Activated CD4-positive, alpha-beta T cell treated with anti-CD3 and anti-CD28 coated beads, Interleukin-2, amount 50 U/mL, for 4 hours (primary cell): ENCODE measurements around the gene SLC25A33.
"Not testable (repeated sequence)": the region's sequence is repeated elsewhere in the genome, so short reads cannot be mapped to it uniquely, and the experiment has no call there.

Experiments used
- DNase-seq, 2 experiments: peaks; one replicate each; pipeline ENCODE4 v3.0.0-alpha.2; 2020

SLC25A33 gene, protein sequence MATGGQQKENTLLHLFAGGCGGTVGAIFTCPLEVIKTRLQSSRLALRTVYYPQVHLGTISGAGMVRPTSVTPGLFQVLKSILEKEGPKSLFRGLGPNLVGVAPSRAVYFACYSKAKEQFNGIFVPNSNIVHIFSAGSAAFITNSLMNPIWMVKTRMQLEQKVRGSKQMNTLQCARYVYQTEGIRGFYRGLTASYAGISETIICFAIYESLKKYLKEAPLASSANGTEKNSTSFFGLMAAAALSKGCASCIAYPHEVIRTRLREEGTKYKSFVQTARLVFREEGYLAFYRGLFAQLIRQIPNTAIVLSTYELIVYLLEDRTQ

DNA sequence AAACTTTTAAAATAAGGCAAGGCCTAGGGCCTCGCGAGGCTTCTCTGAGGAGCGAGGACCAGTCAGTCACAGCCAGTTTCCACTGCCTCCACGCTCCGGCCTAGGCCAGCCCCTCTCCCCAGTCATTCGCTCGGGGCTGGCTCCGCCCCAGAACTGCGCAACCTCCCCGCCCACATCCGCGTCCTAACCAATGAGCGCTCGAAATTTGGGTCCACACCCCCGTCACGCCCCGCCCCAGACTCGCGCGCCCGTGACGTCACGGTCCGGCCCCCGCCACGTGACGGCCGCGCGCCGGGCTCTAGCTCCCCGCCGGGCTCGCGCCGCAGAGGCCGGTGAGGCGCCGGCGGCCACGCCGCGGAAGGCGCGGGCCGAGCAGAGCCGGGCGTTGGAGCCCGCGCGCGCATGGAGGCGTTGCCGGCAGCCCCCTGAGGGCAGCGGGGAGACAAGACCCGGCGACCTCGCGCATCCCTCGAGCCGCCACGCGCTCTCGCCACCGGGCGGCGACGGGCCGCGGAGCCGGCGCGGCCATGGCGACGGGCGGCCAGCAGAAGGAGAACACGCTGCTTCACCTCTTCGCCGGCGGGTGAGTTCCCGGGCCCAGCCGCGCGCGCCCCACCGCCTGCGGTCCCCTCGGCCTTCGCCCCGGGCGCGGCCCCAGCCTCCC, at the start of gene SLC25A33:
SLC25A33 (plus strand) TSS at position 301 of the 664 bp plus-strand sequence; CDS start at position 528, 227 bp downstream.
- peak; percentile 95 to 97 for DNase-seq

DNA sequence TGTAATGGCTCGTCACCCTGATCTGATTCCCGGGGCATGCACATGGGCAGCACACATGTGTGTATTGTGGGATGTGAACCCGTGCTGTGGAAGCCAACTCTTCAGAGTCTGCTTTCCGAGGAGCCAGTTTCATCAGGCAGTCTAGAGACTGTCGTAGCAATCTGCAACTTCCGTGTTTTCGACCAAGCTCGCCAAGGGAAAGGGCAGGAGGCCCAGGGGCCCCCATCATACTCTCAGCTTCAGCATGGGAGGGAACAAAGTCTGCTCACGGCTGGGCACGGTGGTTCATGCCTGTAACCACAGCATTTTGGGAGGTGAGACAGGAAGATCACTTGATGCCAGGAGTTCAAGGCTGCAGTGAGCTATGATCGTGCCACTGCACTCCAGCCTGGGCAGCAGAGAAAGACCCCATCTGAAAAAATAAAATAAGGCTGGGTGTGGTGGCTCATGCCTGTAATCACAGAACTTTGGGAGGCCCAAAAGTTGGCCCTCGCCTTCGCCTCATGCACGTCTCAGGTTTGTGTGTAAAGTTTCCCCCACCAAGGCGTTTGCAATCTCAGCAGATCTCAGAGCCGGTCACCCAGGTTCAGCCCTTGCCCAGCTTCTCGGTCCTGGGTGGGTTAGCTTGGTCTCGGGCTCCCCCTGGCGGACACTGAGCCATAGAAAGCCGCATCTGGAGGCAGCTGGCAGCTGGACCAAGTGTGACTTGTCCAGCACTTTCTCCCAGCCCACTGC, 48.5 kb upstream of the SLC25A33 start:
- DNase-seq: peak; percentile 80 to 83

- no peak for DNase-seq
Measured at GRCh38 chr1:9493326-9493725, 45.9 kb upstream of the SLC25A33 start.

DNA sequence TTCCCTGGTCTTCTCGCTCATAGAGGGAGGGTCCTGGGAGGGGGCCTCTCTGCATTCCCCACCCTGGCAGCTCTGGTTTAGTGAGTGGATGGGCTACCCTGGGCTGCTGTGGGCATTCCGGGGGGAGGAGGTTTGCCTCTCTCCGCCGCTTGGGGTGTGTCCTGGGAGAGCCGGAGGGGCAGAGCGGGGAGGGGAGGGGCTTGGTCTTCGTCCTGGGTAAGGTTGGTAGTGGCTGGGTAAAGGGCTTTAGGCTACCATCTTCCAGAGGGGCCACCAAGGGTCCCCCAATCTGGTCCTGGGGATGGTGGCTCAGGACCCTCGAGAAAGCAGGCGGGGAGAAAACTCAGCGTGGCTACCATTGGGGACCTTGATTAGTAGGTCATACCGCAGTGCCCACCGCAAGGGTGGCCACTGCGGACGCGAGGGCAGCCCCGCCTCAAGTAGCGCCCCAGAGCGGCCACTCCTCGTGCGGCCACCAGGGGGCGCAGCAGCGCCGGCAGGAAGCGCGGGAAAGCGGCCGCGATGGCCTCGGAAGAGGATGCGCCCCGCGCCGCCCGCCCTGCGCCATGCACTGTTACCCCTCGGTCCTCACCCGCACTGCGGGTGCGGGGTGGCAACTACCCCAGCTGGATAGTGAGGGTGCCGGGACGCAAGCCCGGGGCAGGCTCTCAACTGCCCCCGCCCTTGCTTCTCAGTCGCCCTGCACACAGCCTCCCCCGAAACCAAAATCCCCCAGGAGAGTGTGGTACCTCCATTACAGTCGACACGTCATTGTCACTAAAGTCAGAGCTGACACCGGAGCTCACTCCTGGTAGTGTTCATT, 44.1 kb upstream of the SLC25A33 start:
- DNase-seq: peak; percentile 31 to 46

DNA sequence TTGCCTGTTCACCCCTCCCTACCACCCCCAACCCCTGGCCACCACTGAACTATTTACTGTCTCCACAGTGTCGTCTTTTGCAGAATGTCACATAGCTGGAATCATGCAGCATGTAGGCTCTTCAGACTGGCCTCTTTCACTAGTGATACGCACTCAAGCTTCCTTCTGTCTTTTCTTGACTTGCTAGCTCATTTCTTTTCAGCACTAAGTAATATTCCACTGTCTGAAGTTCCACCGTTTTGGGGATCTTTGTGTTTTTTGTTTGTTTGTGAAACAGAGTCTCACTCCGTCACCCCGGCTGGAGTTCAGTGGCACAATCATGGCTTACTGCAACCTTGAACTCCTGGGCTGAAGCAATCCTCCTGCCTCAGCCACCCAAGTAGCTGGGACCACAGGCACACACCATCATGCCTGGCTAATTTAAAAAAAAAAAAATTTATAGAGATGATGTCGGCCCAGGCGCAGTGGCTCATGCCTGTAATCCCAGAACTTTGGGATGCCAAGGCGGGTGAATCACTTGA, 43.4 kb upstream of the SLC25A33 start:
- DNase-seq: no peak

DNA sequence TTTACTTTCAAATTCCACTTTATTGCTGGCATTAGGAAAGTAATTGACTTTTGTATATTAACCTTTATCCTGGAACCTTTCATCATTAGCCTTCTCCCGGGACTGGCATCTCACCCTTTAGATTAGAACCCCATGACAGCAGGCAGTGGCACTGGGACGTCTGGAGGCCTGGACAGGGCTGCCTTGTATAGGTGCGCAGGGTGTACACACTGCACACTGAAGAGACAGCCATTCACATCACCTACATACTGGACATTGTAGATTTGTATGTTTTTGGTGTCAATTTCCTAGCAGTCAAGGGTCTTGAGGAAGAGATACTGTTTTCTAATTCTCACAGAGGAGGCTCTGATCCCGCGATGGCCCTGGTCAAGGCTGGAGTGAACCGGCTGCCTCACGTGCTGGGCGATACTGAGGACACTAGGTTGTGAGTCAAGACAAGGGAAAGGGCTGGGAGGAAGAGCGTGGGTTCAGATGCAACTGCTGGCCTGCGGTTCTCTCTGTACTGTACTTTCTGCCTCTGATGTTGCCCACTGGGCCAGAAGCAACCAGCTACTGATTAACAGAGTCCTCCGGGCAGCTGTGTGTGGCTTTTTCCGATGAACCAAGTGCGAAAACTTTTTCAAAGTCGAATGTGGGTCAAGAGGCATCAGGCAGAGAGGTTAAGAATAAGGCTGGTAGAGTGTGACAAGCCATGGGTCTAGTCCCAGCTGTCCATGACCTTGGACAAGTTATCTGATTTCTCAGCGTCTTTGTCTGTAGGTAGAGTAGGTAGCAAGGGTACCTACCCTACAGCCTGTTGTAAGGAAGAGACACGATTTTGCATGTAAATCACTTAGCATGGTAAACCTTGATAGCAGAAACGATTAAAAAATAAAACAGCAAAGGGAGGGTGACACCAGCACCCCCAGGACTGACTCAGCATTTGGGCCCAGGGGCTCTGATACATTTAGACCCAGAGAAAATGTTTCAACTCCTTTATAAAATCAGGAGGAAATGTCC, 38.2 kb upstream of the SLC25A33 start:
- no peak for DNase-seq

- DNase-seq: no peak
Measured at GRCh38 chr1:9503001-9503675, 36.1 kb upstream of the SLC25A33 start.

GRCh38 chr1:9505143-9505542, 34.1 kb upstream of the SLC25A33 start:
- no peak for DNase-seq

- DNase-seq: no peak
Measured at GRCh38 chr1:9506901-9507300, 32.4 kb upstream of the SLC25A33 start.

DNA sequence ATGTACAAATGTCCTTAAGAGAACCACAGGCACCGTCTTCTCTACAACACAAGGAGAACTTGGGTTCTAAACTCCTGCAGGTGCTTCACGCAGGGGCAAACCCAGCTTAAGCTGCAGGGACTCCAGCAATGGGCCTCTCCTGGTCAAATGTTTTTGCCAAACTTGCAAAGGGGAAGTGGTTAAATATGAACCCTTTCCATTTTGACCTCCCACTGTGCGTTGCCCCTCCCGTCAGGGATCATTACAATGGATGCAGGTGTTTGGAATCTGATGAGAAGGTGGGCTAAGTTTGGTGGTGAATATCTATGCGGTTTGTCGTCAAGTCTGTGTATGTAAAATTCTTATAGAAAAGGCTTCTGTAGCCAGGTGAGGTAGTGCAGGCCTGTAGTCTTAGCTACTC, 29.1 kb upstream of the SLC25A33 start:
- no peak for DNase-seq

DNA sequence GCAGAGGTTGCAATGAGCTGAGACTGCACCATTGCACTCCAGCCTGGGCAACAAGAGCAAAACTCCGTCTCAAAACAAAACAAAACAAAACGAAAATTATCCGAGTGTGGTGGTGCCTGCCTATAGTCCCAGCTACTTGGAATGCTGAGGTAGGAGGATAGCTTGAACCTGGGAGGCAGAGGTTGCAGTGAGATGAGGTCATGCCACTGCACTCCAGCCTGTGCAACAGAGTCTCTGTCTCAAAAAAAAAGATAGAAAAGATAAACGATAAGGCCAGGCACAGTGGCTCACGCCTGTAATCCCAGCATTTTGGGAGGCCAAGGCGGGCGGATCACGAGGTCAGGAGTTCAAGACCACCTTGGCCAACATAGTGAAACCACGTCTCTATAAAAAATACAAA, 23.7 kb upstream of the SLC25A33 start:
- not testable (repeated sequence) for DNase-seq

GRCh38 chr1:9518454-9518998, 20.7 kb upstream of the SLC25A33 start:
- DNase-seq: no peak

DNA sequence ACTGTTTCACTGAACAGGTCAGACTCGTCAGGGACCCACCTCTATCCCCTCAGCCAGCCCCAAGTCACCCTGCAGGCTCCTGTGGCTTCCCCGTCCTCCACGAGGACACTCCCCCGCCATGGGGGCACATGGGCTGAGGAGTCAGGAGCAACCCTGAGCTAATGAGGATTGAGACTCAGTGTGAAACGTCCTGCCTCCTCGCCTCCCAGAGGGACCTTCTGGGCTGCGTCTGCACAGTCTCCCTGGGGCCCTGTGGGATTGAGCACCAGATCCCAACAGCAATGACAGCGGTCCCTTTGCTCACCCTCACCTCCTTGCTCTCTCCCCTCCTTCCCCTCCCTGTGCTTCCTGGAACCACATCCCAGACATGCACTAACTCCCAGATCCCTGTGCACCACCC, 18.9 kb upstream of the SLC25A33 start:
- no peak for DNase-seq

GRCh38 chr1:9529190-9529589, 10.1 kb upstream of the SLC25A33 start:
- no peak for DNase-seq

- DNase-seq: no peak
Measured at GRCh38 chr1:9530320-9530719, 8.9 kb upstream of the SLC25A33 start.

GRCh38 chr1:9534953-9535352, 4.3 kb upstream of the SLC25A33 start:
- DNase-seq: no peak

DNA sequence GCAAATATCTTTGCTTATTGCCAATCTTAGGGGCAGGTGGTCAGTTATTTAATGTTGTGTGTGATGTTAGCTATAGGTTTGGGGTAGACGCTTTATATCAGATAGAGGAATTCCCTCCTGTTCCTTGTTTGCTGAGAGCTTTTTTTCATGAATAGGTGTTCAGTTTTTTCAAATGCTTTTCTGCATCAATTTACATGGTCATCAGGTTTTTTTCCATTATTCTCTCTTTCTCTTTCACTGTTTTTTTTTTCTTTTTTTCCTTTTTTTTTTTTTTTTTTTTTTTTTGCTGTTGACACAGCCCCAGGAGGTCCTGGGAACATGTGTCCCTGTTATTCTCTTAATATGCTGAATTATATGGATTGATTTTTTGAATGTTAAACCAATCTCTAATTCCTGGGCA, 3.0 kb upstream of the SLC25A33 start:
- no peak for DNase-seq

GRCh38 chr1:9537863-9538668, 1.2 kb upstream of the SLC25A33 start:
- no peak for DNase-seq

DNA sequence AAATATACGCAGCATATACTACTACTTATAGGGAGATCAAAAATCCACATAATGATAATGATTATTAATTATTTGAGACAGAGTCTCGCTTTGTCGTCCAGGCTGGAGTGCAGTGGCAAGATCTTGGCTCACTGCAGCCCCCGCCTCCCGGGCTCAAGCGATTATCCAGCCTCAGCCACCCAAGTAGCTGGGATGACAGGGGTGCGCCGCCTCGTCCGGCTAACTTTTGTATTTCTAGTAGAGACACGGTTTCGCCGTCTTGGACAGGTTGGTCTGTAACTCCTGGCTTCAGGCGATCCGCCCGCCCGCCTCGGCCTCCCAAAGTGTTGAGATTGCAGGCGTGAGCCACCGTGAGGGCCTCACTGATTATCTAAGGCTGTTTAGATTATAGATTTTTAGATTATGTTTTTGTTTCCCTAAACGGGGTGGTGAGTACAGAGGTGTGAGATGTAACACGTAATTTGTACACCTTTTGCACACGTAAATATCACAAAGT, 548 bp upstream of the SLC25A33 start:
- DNase-seq: no peak
